ENCODE results near the gene MB. TPM values are rescaled to one million over a fixed set of nuclear protein-coding genes. Genes with fewer than 3 reads are reported as not detected.
A peak's percentile ranks its signal among the peaks of the same experiment; 100 is the strongest.

MB gene
- total RNA-seq, 1 experiment from 2014 or later, result 17.3 TPM

DNA sequence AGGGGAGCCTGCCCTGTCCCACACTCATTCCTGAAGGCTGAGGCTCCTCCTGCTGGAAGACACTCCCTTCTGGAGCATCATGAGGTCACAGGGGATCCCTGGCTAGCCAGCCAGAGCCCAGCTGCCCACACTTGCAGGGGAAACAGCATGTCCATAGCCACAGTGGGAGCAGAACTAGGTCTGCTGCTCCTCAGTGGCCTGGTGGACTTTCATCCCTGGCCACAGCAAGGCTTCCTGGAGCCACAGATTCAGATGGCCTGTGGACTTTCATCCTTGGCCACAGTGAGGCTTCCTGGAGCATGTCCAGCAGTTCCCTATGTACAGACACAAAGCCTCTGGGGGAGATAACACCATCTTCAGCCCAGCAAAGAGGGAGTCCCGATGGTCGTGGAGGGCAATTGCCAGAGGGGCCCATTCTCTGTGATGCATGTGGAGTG is 25.2 kb upstream of the MB start:
- no peaks in the 10 kb centered on the region for H3K27me3 ChIP-seq (ENCODE audit: control insufficient read depth, insufficient read depth, low read length)
- ATAC-seq (no peak), DNase-seq (ENCODE audit: low read depth, low spot score) (no peak)
- in situ Hi-C loops (cut with HindIII; ENCODE audit: low pct_unique_long_range_greater_than_20kb, low sequenced_read_pairs) (no loop called here), intact Hi-C loops (cut with micrococcal nuclease; ENCODE audit: unreplicated experiment) (no loop called here)
- no peaks in the 10 kb centered on the region for H3K36me3 ChIP-seq (ENCODE audit: control insufficient read depth, insufficient read depth, low read length)
- H3K4me3 ChIP-seq (ENCODE audit: low read depth in 2 of 2, low read length in 2 of 2), result no peak overlapping the region
- H3K9me3 ChIP-seq (ENCODE audit: control insufficient read depth, insufficient read depth, low read depth, low read length), result no peaks in the 10 kb centered on the region
- ChIA-PET POLR2A (no interaction called here), CTCF (no interaction called here)
- H3K4me1 ChIP-seq (ENCODE audit: control insufficient read depth, insufficient read depth, low read length), result peaks cover 19% of the 10 kb centered on the region
- BruUV-seq (replicated peaks), result no TSS peak
- peak overlapping the region; percentile 61; the same call in 1 of the 2 replicates for H3K27ac ChIP-seq (ENCODE audit: low read length)
- TF ChIP-seq, protein P1, sequence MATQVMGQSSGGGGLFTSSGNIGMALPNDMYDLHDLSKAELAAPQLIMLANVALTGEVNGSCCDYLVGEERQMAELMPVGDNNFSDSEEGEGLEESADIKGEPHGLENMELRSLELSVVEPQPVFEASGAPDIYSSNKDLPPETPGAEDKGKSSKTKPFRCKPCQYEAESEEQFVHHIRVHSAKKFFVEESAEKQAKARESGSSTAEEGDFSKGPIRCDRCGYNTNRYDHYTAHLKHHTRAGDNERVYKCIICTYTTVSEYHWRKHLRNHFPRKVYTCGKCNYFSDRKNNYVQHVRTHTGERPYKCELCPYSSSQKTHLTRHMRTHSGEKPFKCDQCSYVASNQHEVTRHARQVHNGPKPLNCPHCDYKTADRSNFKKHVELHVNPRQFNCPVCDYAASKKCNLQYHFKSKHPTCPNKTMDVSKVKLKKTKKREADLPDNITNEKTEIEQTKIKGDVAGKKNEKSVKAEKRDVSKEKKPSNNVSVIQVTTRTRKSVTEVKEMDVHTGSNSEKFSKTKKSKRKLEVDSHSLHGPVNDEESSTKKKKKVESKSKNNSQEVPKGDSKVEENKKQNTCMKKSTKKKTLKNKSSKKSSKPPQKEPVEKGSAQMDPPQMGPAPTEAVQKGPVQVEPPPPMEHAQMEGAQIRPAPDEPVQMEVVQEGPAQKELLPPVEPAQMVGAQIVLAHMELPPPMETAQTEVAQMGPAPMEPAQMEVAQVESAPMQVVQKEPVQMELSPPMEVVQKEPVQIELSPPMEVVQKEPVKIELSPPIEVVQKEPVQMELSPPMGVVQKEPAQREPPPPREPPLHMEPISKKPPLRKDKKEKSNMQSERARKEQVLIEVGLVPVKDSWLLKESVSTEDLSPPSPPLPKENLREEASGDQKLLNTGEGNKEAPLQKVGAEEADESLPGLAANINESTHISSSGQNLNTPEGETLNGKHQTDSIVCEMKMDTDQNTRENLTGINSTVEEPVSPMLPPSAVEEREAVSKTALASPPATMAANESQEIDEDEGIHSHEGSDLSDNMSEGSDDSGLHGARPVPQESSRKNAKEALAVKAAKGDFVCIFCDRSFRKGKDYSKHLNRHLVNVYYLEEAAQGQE (IDR thresholded peaks at IDR 0.05; ENCODE audit: insufficient read depth in 1 of 2, low read depth in 2 of 2, low read length in 1 of 2), result no peak
- TF ChIP-seq, protein P2, sequence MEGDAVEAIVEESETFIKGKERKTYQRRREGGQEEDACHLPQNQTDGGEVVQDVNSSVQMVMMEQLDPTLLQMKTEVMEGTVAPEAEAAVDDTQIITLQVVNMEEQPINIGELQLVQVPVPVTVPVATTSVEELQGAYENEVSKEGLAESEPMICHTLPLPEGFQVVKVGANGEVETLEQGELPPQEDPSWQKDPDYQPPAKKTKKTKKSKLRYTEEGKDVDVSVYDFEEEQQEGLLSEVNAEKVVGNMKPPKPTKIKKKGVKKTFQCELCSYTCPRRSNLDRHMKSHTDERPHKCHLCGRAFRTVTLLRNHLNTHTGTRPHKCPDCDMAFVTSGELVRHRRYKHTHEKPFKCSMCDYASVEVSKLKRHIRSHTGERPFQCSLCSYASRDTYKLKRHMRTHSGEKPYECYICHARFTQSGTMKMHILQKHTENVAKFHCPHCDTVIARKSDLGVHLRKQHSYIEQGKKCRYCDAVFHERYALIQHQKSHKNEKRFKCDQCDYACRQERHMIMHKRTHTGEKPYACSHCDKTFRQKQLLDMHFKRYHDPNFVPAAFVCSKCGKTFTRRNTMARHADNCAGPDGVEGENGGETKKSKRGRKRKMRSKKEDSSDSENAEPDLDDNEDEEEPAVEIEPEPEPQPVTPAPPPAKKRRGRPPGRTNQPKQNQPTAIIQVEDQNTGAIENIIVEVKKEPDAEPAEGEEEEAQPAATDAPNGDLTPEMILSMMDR (IDR thresholded peaks at IDR 0.05), result no peak
- TF ChIP-seq POLR2AphosphoS5 (IDR thresholded peaks at IDR 0.05; ENCODE audit: low read depth, low read length) (no peak), SIN3A (IDR thresholded peaks at IDR 0.05; ENCODE audit: borderline replicate concordance, insufficient read depth, low read depth, low read length) (no peak), TCF7L2 (IDR thresholded peaks at IDR 0.05; ENCODE audit: low read depth, low read length) (no peak)

DNA sequence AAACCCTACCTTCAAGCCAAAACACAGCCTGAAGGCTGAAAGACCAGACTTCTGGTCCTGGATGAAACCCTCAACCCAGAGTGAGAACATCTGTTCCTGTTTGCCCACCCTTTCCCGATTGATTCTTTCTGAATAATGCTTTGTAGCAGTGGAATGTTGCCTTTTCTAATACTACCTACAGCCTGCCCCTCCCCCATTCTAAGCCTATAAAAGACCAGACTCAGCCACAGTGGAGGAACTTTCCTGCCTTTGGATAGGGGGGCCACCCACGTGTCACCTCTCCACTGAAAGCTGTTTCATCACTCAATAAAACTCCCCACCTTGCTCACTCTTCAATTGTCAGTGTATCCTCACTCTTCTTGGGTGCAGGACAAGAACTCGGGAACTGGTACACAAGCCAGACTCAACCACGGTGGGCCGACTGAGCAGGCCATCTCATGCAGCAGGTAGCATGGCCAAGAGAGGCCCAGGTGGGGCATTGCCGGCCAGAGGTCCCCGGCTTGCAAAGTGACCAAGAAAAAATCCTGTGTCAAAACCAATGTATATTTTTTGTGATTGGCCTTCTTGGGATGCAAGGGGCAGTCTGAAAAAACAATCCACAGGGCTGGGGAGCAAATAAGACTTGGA is 24.5 kb upstream of the MB start:
- intact Hi-C loops (cut with micrococcal nuclease; ENCODE audit: unreplicated experiment), result no loop called here

More for the DNA sequence above, 24.5 kb upstream of the MB start:
- POLR2A ChIA-PET, result no interaction called here
- no peaks in the 10 kb centered on the region for H3K27me3 ChIP-seq (ENCODE audit: control insufficient read depth, insufficient read depth, low read length)
- DNase-seq (ENCODE audit: low read depth, low spot score) (no peak), ATAC-seq (no peak)
- peaks cover 15% of the 10 kb centered on the region for H3K4me1 ChIP-seq (ENCODE audit: control insufficient read depth, insufficient read depth, low read length)
- no TSS peak for BruUV-seq (replicated peaks)
- H3K27ac ChIP-seq (ENCODE audit: low read length), result 0 out of 2 replicates have a peak overlapping the region, but pooled peaks have one; percentile 21
- no peaks in the 10 kb centered on the region for H3K9me3 ChIP-seq (ENCODE audit: control insufficient read depth, insufficient read depth, low read depth, low read length)
- H3K36me3 ChIP-seq (ENCODE audit: control insufficient read depth, insufficient read depth, low read length), result no peaks in the 10 kb centered on the region
- in situ Hi-C loops (cut with HindIII; ENCODE audit: low pct_unique_long_range_greater_than_20kb, low sequenced_read_pairs), result no loop called here
- TF ChIP-seq SIN3A (IDR thresholded peaks at IDR 0.05; ENCODE audit: borderline replicate concordance, insufficient read depth, low read depth, low read length), result no peak
- TF ChIP-seq, protein P1 (IDR thresholded peaks at IDR 0.05; ENCODE audit: insufficient read depth in 1 of 2, low read depth in 2 of 2, low read length in 1 of 2), result no peak
- TF ChIP-seq POLR2AphosphoS5 (IDR thresholded peaks at IDR 0.05; ENCODE audit: low read depth, low read length), result no peak
- TF ChIP-seq, protein P2 (IDR thresholded peaks at IDR 0.05), result no peak
- no peak for TF ChIP-seq TCF7L2 (IDR thresholded peaks at IDR 0.05; ENCODE audit: low read depth, low read length)
- CTCF ChIA-PET, result no interaction called here
- no peak overlapping the region for H3K4me3 ChIP-seq (ENCODE audit: low read depth in 2 of 2, low read length in 2 of 2)
